ENCODE measurements around the gene ANKRD23. TPM values are rescaled to one million over a fixed set of nuclear protein-coding genes. Genes with fewer than 3 reads are reported as not detected.

The ANKRD23 gene
- total RNA-seq, 2 donors from 2014 or later, result 7.4 to 12.9 TPM

DNA sequence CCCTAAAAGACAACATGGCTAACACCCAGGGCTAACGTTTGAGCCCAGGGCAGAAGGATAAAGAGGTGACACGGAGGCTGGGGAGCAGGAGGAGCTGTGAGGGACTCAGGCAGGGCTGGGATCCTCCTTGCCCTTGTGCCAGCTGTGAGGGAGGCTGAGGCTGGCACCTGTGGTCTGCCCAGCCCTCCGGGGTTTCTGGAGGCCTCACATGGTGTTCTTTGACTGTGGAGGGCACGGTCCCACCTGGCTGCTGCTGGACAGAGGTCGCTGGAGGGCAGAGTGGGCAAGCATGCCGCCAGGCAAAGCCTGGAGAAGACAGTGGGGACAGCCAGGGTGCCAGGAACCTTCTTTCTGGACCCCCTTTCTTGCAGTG, 54.6 kb downstream of the ANKRD23 start:
- H3K4me3 Mint-ChIP-seq, result no peak overlapping the region
- peak in 1 of 2 donors; percentile 28 for ATAC-seq

DNA sequence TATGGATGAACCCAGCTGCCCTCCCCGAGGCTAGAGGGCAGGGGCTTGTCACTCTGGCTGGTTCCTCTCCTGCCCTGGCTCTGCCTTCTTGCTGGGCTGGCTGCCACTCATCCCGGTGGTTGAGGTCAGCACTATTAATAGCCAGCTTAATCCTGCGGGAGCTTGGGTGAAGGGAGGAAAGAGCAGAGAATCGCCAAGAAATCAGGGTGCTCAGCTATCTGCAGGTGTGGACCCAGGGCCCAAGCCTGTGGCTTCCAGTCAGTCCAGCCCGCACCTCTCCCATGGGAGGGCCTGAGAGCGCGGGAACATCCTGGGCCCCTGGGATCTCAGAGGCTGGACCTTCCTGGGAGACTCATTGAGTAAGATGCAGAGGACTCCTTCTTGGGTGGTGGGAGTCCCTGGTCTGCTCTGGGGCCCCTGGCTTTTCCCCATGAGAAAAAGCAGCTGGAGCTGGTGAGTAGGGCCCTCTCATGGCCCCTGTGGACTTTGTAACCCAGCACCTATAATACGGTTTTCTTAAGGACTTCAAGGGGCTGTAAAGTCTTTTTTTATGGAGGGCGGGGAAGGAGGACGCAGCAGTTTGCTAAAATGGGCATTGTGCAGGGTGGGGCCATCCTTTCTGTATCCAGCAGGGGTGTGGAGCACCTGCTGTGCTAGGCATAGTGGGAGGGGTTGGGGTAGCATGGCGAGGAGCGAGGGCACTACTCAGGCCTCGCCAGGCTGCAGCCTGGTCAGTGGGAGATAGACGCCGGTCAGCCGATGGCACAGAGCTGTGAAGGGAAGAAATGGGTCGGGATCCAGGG, 55.2 kb downstream of the ANKRD23 start:
- DNase-seq (ENCODE audit: low spot score), result no peak
- H3K9me3 Mint-ChIP-seq, result no peaks in the 10 kb centered on the region
- no peak overlapping the region for H3K27ac Mint-ChIP-seq
- H3K4me3 Mint-ChIP-seq, result no peak overlapping the region
- peaks cover 0 to 2% of the 10 kb centered on the region in 2 donors for H3K4me1 Mint-ChIP-seq (ENCODE audit: low read depth in 2 of 2)
- ATAC-seq, result peak in 1 of 2 donors; percentile 45
- H3K36me3 Mint-ChIP-seq, result no peaks in the 10 kb centered on the region
- H3K27me3 Mint-ChIP-seq, result no peaks in the 10 kb centered on the region

More for the DNA sequence above, 54.6 kb downstream of the ANKRD23 start:
- H3K9me3 Mint-ChIP-seq, result no peaks in the 10 kb centered on the region
- peaks cover 0 to 2% of the 10 kb centered on the region in 2 donors for H3K4me1 Mint-ChIP-seq (ENCODE audit: low read depth in 2 of 2)
- H3K27ac Mint-ChIP-seq, result no peak overlapping the region
- H3K27me3 Mint-ChIP-seq, result no peaks in the 10 kb centered on the region
- no peak for DNase-seq (ENCODE audit: low spot score)
- no peaks in the 10 kb centered on the region for H3K36me3 Mint-ChIP-seq

Other genes starting within 250 kb of the ANKRD23 start
- 10 to 100 TPM; 62.3 to 95.6 TPM for gene KANSL3, start 205.7 kb downstream of the ANKRD23 start, total RNA-seq
- not detected for gene FER1L5, start 201.3 kb downstream of the ANKRD23 start, total RNA-seq
- 1 to 10 TPM; 7.5 to 8.3 TPM for gene LMAN2L, start 104.0 kb downstream of the ANKRD23 start, total RNA-seq
- gene CNNM4, start 83.1 kb downstream of the ANKRD23 start, total RNA-seq, result 1 to 10 TPM; 7.3 to 8.4 TPM
- 10 to 100 TPM; 15.7 to 32.9 TPM for gene CNNM3, start 27.8 kb downstream of the ANKRD23 start, total RNA-seq
- gene ANKRD39, start 14.0 kb upstream of the ANKRD23 start, total RNA-seq, result 10 to 100 TPM; 27.8 to 41.7 TPM
- gene SEMA4C, start 26.1 kb upstream of the ANKRD23 start, total RNA-seq, result 10 to 100 TPM; 17.0 to 18.0 TPM
- gene FAM178B, start 142.6 kb upstream of the ANKRD23 start, total RNA-seq, result not detected

All from natural killer cell treated with Interleukin-12 subunit alpha and Interleukin-12 subunit beta and Interleukin-15 and Interleukin-18, amount 100 ng/mL, for 72 hours (primary cell).